Measurements from ENCODE around the gene OR5P2. TPM values are rescaled to one million over a fixed set of nuclear protein-coding genes. Genes with fewer than 3 reads are reported as not detected.
"Not testable (repeated sequence)": the region's sequence is repeated elsewhere in the genome, so short reads cannot be mapped to it uniquely, and the experiment has no call there.

The OR5P2 gene
- total RNA-seq, 1 donor from 2014 or later: not detected

DNA sequence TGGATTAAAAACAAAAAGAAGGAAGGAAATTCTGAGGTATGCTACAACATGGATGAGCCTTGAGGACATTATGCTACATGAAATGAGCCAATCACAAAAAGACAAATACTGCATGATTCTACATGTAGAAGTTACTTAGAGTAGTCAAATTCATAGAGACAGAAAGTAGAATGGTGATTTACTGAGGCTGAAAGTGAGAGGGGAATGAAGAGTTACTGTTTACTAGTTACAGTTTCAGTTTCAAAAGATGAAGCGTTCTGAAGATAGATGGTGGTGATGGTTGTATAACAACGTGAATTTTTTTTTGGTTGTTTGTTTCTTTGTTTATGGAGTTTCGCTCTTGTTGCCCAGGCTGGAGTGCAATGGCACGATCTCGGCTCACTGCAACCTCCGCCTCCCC lies 9.5 kb downstream of the OR5P2 start:
- Mint-ChIP-seq H3K27ac (ENCODE audit: unreplicated experiment) (no peak overlapping the region), H3K4me3 (ENCODE audit: unreplicated experiment) (no peak overlapping the region), H3K36me3 (ENCODE audit: unreplicated experiment) (no peaks in the 10 kb centered on the region), H3K27me3 (ENCODE audit: unreplicated experiment) (no peaks in the 10 kb centered on the region), H3K9me3 (ENCODE audit: unreplicated experiment) (no peaks in the 10 kb centered on the region), H3K4me1 (ENCODE audit: low read depth, unreplicated experiment) (no peaks in the 10 kb centered on the region)
- DNase-seq: no peak
- TF ChIP-seq, protein P1, sequence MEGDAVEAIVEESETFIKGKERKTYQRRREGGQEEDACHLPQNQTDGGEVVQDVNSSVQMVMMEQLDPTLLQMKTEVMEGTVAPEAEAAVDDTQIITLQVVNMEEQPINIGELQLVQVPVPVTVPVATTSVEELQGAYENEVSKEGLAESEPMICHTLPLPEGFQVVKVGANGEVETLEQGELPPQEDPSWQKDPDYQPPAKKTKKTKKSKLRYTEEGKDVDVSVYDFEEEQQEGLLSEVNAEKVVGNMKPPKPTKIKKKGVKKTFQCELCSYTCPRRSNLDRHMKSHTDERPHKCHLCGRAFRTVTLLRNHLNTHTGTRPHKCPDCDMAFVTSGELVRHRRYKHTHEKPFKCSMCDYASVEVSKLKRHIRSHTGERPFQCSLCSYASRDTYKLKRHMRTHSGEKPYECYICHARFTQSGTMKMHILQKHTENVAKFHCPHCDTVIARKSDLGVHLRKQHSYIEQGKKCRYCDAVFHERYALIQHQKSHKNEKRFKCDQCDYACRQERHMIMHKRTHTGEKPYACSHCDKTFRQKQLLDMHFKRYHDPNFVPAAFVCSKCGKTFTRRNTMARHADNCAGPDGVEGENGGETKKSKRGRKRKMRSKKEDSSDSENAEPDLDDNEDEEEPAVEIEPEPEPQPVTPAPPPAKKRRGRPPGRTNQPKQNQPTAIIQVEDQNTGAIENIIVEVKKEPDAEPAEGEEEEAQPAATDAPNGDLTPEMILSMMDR (IDR thresholded peaks at IDR 0.05; ENCODE audit: partially characterized antibody, unreplicated experiment): no peak

DNA sequence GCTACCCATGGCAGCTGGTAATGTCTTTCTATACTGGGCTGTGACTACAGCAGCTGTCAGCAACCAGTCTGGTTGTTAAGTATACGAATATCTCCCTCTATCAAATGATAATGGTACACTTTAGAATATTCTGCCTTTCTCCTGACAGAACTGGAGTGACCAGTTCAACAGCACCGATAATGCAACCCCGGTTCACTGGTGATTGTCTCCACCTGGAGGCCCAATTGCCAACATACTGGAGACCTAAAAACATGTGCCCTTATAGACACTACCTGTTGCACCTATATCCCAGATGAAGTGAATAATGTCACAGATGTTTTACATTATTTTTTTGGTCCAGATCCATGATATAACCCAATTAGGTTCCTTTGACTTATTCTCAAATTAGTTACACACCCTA lies 21.1 kb downstream of the OR5P2 start:
- H3K9me3 Mint-ChIP-seq (ENCODE audit: unreplicated experiment): no peaks in the 10 kb centered on the region
- no peaks in the 10 kb centered on the region for H3K27me3 Mint-ChIP-seq (ENCODE audit: unreplicated experiment)
- H3K4me1 Mint-ChIP-seq (ENCODE audit: low read depth, unreplicated experiment): no peaks in the 10 kb centered on the region
- DNase-seq: no peak
- TF ChIP-seq, protein P1 (IDR thresholded peaks at IDR 0.05; ENCODE audit: partially characterized antibody, unreplicated experiment): no peak
- no peak overlapping the region for H3K27ac Mint-ChIP-seq (ENCODE audit: unreplicated experiment)
- no peaks in the 10 kb centered on the region for H3K36me3 Mint-ChIP-seq (ENCODE audit: unreplicated experiment)
- no peak overlapping the region for H3K4me3 Mint-ChIP-seq (ENCODE audit: unreplicated experiment)

DNA sequence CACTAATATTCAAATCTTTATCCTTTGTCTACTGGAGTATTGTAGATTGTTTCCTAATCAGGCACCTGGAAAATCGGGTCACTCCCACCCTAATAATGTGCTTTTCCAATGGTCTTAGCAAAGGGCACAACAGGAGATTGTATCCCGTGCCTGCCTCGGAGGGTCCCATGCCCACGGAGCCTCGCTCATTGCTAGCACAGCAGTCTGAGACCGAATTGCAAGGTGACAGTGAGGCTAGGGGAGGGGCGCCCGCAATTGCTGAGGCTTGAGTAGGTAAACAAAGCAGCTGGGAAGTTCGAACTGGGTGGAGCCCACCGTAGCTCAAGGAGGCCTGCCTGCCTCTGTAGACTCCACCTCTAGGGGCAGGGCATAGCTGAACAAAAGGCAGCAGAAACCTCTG lies 32.4 kb downstream of the OR5P2 start:
- not testable (repeated sequence) for H3K27me3 Mint-ChIP-seq (ENCODE audit: unreplicated experiment); H3K27ac Mint-ChIP-seq (ENCODE audit: unreplicated experiment); H3K4me3 Mint-ChIP-seq (ENCODE audit: unreplicated experiment); H3K4me1 Mint-ChIP-seq (ENCODE audit: low read depth, unreplicated experiment); DNase-seq; H3K9me3 Mint-ChIP-seq (ENCODE audit: unreplicated experiment); H3K36me3 Mint-ChIP-seq (ENCODE audit: unreplicated experiment)

DNA sequence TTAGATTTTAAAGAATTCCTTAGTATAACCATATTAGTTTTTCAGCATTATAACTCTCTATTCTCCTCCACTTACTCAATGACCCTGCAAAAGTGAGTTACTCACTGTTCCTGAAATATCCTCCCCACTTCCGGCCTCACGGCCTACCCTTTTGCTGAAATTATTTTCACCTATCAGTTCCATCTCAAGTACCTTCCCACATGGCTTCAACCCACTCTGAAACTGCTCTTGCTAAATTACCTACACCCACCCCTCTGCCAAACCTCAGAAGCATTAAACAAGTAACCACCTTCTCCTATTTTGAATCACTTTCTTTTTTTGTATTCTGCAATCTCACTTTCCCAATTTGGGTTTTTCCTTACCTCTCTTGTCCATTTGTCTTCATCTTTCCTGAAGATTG lies 37.7 kb downstream of the OR5P2 start:
- no peaks in the 10 kb centered on the region for H3K27me3 Mint-ChIP-seq (ENCODE audit: unreplicated experiment)
- H3K9me3 Mint-ChIP-seq (ENCODE audit: unreplicated experiment): no peaks in the 10 kb centered on the region
- H3K27ac Mint-ChIP-seq (ENCODE audit: unreplicated experiment): no peak overlapping the region
- no peak for DNase-seq
- no peaks in the 10 kb centered on the region for H3K36me3 Mint-ChIP-seq (ENCODE audit: unreplicated experiment)
- H3K4me1 Mint-ChIP-seq (ENCODE audit: low read depth, unreplicated experiment): no peaks in the 10 kb centered on the region
- TF ChIP-seq, protein P1 (IDR thresholded peaks at IDR 0.05; ENCODE audit: partially characterized antibody, unreplicated experiment): no peak
- H3K4me3 Mint-ChIP-seq (ENCODE audit: unreplicated experiment): no peak overlapping the region

DNA sequence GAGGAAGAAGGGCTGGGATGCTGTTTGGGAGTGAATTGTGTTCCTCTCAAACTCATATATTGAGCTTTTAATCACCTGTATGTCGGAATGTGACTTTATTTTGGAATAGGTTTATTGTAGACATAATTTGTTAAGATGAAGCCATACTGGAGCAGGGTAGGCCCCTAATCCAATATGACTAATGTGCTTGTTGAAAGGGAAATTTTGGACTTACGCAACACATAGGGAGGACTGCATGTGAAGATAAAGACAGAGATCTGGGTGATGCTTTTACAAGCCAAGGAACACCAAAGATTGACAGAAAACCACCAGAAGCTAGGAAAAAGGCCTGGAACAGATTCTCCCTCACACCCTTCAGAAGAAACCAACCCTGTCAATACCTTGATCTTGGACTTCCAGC lies 47.3 kb downstream of the OR5P2 start:
- Mint-ChIP-seq H3K4me1 (ENCODE audit: low read depth, unreplicated experiment) (no peaks in the 10 kb centered on the region), H3K36me3 (ENCODE audit: unreplicated experiment) (no peaks in the 10 kb centered on the region), H3K9me3 (ENCODE audit: unreplicated experiment) (no peaks in the 10 kb centered on the region), H3K27me3 (ENCODE audit: unreplicated experiment) (no peaks in the 10 kb centered on the region), H3K27ac (ENCODE audit: unreplicated experiment) (no peak overlapping the region), H3K4me3 (ENCODE audit: unreplicated experiment) (no peak overlapping the region)
- no peak for DNase-seq
- TF ChIP-seq, protein P1 (IDR thresholded peaks at IDR 0.05; ENCODE audit: partially characterized antibody, unreplicated experiment): no peak

Other genes starting within 250 kb of the OR5P2 start
- gene CYB5R2, start 123.4 kb downstream of the OR5P2 start, total RNA-seq (ENCODE audit: unreplicated experiment): 2.6 TPM
- not detected for gene OVCH2, start 90.5 kb downstream of the OR5P2 start, total RNA-seq (ENCODE audit: unreplicated experiment)
- not detected for gene OR5P3, start 33.9 kb upstream of the OR5P2 start, total RNA-seq (ENCODE audit: unreplicated experiment)
- not detected for gene OR10A6, start 134.3 kb upstream of the OR5P2 start, total RNA-seq (ENCODE audit: unreplicated experiment)
- not detected for gene OR10A3, start 144.8 kb upstream of the OR5P2 start, total RNA-seq (ENCODE audit: unreplicated experiment)
- not detected for gene NLRP10, start 168.5 kb upstream of the OR5P2 start, total RNA-seq (ENCODE audit: unreplicated experiment)
- gene EIF3F, start 190.4 kb upstream of the OR5P2 start, total RNA-seq (ENCODE audit: unreplicated experiment): 217 TPM

Measured in glutamatergic neuron (in vitro differentiated cells).